Choroid plexus epithelial cell (primary cell): Measurements from ENCODE around the gene MX2.
"Not testable (repeated sequence)": the region's sequence is repeated elsewhere in the genome, so short reads cannot be mapped to it uniquely, and the experiment has no call there.

Source experiments
- DNase-seq: peaks from one replicate; pipeline ENCODE4 v3.0.0-alpha.2; 2010; ENCODE audit warnings: low read depth
- H3K4me3 ChIP-seq: 2 replicates; pipeline ENCODE4 v1.5.1; 2011; ENCODE audit warnings: low read depth, mild to moderate bottlenecking, control low read depth, low read length, moderate library complexity
- TF ChIP-seq, protein P1 (sequence below): conservative IDR thresholded peaks from 2 replicates; pipeline ENCODE4 v1.5.1; 2011; ENCODE audit warnings: low read depth, mild to moderate bottlenecking, control low read depth, inconsistent platforms, low read length, moderate library complexity

MX2 gene

GRCh38 chr21:41407541-41408460 lies 46.0 kb downstream of the MX2 start:
- no peak overlapping the region for H3K4me3 ChIP-seq
- no peak for DNase-seq
- TF ChIP-seq, protein P1, sequence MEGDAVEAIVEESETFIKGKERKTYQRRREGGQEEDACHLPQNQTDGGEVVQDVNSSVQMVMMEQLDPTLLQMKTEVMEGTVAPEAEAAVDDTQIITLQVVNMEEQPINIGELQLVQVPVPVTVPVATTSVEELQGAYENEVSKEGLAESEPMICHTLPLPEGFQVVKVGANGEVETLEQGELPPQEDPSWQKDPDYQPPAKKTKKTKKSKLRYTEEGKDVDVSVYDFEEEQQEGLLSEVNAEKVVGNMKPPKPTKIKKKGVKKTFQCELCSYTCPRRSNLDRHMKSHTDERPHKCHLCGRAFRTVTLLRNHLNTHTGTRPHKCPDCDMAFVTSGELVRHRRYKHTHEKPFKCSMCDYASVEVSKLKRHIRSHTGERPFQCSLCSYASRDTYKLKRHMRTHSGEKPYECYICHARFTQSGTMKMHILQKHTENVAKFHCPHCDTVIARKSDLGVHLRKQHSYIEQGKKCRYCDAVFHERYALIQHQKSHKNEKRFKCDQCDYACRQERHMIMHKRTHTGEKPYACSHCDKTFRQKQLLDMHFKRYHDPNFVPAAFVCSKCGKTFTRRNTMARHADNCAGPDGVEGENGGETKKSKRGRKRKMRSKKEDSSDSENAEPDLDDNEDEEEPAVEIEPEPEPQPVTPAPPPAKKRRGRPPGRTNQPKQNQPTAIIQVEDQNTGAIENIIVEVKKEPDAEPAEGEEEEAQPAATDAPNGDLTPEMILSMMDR = no peak

DNA sequence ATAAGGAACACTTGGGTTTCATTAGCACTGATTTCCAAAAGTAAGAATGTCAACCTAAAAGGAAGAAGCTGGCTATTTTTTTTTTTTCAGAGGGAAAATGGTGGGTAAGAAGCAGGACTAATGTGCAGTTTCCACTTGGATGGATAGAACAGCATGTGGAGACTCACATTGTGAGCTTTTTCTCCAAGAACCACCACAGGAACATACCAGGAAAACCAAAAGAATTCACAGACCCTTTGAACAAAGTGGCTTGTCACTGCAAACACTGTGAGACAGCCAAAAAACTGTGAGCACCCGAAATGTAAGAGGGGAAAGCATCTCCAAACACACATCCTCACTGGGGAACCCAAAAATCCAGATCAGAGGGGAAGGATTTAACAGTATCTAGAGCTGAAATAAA lies 48.5 kb downstream of the MX2 start:
- H3K4me3 ChIP-seq = no peak overlapping the region
- TF ChIP-seq, protein P1 = no peak
- no peak for DNase-seq

DNA sequence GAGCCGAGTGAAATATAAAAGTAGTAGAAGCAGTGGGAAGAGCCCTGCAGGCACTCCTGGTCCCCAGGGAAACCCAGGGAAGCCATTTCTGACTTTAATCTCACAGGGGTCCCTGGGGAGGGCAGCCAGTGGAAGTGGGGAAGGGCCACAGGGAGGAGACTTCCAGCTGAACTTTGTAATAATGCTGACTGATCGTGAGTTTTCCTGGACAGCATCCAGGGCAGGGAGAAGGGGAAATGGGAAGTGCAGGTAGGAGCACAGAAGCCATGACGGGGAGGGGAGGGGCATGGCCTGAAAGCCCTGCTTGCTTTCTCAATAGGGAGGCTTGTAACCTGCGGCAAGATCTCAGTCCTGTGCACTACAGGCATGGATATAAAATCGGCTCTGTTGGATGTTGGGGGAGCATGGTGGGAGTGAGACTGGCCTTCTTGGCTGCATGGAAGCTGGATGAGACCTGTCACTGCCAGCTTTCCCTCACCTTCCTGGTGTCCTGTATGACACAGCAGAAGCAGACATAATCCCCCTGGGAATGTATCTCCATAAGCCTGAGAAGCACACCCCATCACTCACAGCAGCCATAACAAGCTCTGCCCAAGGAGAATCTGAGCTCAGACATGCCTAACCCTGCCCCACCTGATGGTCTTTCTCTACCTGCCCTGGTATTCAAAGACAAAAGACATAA lies 49.1 kb downstream of the MX2 start:
- TF ChIP-seq, protein P1 = no peak
- no peak overlapping the region for H3K4me3 ChIP-seq
- DNase-seq = no peak

DNA sequence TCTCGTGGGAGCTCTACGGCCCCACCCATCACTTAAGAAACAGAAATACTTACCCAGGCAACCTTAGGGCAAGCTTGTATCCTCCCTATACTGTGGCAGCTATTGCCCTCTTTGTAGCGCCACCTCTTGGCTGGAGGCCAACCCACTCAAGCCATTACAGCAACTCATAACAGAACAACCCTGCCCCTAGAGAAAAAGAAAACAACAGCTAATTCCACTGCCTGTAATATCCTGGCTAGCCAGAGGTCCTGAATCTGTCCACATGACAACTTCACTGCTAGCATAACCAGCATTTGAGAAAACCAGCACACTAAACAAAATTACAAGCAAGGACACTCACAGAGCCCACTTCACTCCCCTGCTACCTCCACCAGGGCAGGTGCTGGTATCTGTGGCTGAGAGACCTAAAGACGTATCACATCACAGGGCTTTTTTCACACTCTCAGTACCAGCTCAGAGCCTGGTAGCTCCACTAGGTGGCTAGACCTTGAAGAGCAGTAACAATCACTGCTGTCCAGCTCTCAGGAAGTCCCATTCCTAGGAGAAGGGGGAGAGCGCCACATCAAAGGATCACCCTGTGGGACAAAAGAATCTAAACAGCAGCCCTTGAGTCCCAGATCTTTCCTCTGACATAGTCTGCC lies 49.7 kb downstream of the MX2 start:
- TF ChIP-seq, protein P1 = no peak
- H3K4me3 ChIP-seq = no peak overlapping the region
- DNase-seq = no peak

DNA sequence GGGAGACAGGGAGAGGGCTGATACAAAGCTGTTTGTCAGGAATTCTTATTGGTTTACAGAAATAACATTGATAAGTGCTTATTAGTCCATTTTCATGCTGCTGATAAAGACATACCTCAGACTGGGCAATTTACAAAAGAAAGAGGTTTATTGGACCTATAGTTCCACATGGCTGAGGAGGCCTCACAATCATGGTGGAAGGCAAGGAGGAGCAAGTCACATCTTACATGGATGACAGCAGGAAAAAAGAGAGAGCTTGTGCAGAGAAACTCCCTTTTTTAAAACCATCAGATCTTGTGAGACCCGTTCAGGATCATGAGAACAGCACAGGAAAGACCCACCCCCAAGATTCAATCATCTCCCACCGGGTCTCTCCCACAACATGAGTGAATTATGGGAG lies 55.7 kb downstream of the MX2 start:
- not testable (repeated sequence) for H3K4me3 ChIP-seq, DNase-seq

- TF ChIP-seq, protein P1 = no peak
- no peak for DNase-seq
- H3K4me3 ChIP-seq = no peak overlapping the region
These were observed 56.6 kb downstream of the MX2 start for GRCh38 chr21:41418393-41418792.

DNA sequence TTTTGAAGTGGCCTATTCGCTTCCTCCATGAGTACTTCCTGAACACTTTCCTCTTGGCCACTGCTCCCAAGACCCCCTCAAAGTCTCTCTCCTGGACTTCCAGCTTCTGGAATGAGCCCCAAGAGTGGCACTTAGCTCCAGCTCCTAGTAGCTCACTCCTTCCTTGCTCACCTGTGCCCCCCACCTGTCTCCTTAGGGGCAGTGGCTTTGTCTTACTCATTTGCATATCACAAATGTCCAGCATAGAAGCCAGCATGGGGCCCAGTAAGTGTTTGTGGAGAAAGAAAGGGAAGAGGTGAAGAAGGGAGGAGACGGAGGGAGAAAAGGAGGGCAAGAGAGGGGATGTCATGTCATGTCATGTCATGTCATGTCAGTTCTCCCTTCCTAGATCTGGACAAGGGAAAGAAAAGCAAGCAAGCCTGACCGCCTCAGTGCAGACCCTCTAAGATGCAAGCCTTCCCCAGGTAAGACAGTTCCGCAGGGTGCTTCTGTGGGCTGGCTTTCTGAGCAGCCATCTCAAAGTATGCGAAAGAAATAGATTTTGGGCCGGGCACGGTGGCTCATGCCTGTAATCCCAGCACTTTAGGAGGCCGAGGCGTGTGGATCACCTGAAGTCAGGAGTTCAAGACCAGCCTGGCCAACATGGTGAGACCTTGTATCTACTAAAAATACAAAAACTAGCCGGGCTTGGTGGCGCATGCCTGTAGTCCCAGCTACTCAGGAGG lies 57.3 kb downstream of the MX2 start:
- TF ChIP-seq, protein P1 = no peak
- no peak for DNase-seq
- H3K4me3 ChIP-seq = no peak overlapping the region
